Ovary (tissue), 9 donors: Measurements from ENCODE around the gene MSH3. TPM values are rescaled to one million over a fixed set of nuclear protein-coding genes. Genes with fewer than 3 reads are reported as not detected.

ENCODE experiments used
- DNase-seq, 5 donors: peaks; one replicate each; pipeline ENCODE4 v3.0.0-alpha.2; 2019 to 2020
- H3K27ac ChIP-seq, 2 donors: fragments of 200-600 bp; one replicate each; pipeline versions ENCODE4 v1.5.1 to v1.8.0; 2019 to 2022
- H3K27me3 ChIP-seq: fragments of 200-600 bp; one replicate; pipeline ENCODE4 v1.8.0; 2022
- H3K36me3 ChIP-seq: fragments of 200-600 bp; sonication (generic); one replicate; pipeline ENCODE4 v1.5.1; 2019
- H3K4me1 ChIP-seq: one replicate; pipeline ENCODE4 v1.8.1; 2013; ENCODE audit warnings: mild to moderate bottlenecking, moderate library complexity; ENCODE audit not compliant: insufficient read depth
- H3K4me3 ChIP-seq: fragments of 200-600 bp; sonication (generic); one replicate; pipeline ENCODE4 v1.5.1; 2017
- H3K9me3 ChIP-seq, 2 donors: fragments of 200-600 bp in 1 of 2; sonication (generic) in 1 of 2; one replicate each; pipeline versions ENCODE4 v1.5.1 to v1.8.1; 2013 to 2019; ENCODE audit warnings: mild to moderate bottlenecking in 1 of 2, moderate library complexity in 1 of 2
- EP300 ChIP-seq: sonication (generic); formaldehyde crosslinking; IDR thresholded peaks from one replicate; pipeline ENCODE4 v1.6.1; 2017; ENCODE audit warnings: antibody characterized with exemption
- POLR2A ChIP-seq: fragments of 450-650 bp; IDR thresholded peaks from one replicate; pipeline ENCODE4 v1.6.1; 2017; ENCODE audit warnings: antibody characterized with exemption, mild to moderate bottlenecking, moderate library complexity
- WGBS, 3 donors: extraction: QIAGEN DNeasy Blood & Tissue Kit in 1 of 3; methylation state at CpG; one replicate each; pipeline versions ENCODE4 v1.1.5 to v1.1.7; 2013 to 2017; 5-methylcytosine and 5-hydroxymethylcytosine counted together
- intact Hi-C, 4 donors: fragments of 100-400 bp; cut with DNase I; formaldehyde crosslinking; loops; one replicate each; pipeline versions ENCODE4 v1.11.0 to v1.15.1; 2022 to 2023
- polyA plus RNA-seq, 2 donors: library from polyadenylated mRNA; stranded (reverse); fragments of 200-250 nt in 1 of 2; fragments of 350-450 nt in 1 of 2; fragmentation: Illumina TruSeq in 1 of 2; extraction: RNeasy Lipid Tissue Mini Kit (QIAGEN cat#74804) in 1 of 2; gene quantifications; one replicate each; pipeline ENCODE4 v1.2.3, GENCODE V29; 2013 to 2014
- total RNA-seq, 7 donors: library from RNA; depleted of rRNA in 2 of 7; stranded (reverse); fragments of >200 nt in 2 of 7; fragmentation: NEBNext Ultra II Directional in 3 of 7; extraction: Animal tissue kit (Norgen Biotek cat#: 25700) in 3 of 7; gene quantifications; one replicate each; pipeline versions ENCODE4 v1.1.0 to v1.2.4, GENCODE V29; 2016 to 2023
- TF ChIP-seq, protein P1 (sequence below), 3 donors: fragments of 450-650 bp in 2 of 3; fragments of 200-600 bp in 1 of 3; IDR thresholded peaks; one replicate each; pipeline versions ENCODE4 v1.5.1 to v1.8.0; 2016 to 2022; ENCODE audit warnings: antibody characterized with exemption in 3 of 3, mild to moderate bottlenecking in 1 of 3
- donor health status: DM: no; HTN: no; CAD: no; lungs with moderate emphysema.
- donor health status: DM: no; HTN: no; CAD: no.
- donor health status: Bipolar disorder and iron deficiency.
- donor health status: DM: yes; HTN: yes; CAD: no.
- donor health status: DM: no; HTN: no; CAD: no.
- donor health status: DM: yes; HTN: yes; CAD: no.

The MSH3 gene
- total and polyA plus RNA-seq, 9 donors, result 5.1 to 17.0 (median 13.1) TPM

DNA sequence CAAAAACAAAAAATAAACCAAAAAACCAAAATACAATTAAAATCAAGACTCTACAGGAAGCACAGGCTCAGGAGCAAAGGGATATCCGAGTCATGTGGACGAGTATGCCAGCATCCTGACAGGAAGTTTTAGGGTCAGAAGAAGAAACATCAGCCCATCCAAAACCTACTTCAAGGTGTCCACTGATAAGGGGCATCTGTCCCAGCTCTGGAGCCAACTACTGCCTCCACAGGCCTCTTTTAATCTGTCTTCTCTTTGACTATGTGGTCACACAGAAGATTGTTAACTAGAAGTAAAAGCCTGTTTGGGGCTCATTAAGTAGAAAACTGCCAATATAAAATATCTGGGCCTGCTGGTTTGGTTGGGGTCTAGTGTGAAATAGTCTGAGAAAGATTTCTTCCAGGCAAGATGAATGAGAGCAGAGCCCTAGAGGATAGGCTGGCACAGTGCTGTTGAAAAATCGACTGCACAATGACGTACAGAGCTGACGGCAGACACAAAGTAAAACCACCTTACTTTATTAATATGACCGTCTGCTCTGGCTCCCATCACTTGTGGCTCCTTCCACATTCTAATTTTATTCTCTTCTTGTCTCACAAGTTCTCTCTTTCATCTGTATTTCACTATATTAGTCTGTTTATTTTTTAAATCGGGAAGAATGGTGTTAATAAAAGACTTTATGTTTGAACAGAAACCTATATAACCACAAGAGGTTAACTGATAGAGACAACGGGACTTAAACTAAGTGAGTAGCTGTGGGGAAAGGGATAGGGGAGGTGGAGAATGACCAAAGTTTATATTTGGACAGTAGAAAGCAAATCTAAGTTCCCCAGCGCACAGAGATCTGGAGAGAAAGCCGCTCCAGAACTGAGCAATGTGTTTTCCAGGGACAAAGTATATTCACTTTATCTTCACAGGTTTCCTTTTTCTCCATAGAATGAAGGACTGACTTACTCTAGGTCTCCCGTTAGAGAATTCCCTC lies 22.9 kb upstream of the MSH3 start:
- no peak overlapping the region for H3K4me3 ChIP-seq
- TF ChIP-seq POLR2A (no peak), EP300 (no peak)
- TF ChIP-seq, protein P1, sequence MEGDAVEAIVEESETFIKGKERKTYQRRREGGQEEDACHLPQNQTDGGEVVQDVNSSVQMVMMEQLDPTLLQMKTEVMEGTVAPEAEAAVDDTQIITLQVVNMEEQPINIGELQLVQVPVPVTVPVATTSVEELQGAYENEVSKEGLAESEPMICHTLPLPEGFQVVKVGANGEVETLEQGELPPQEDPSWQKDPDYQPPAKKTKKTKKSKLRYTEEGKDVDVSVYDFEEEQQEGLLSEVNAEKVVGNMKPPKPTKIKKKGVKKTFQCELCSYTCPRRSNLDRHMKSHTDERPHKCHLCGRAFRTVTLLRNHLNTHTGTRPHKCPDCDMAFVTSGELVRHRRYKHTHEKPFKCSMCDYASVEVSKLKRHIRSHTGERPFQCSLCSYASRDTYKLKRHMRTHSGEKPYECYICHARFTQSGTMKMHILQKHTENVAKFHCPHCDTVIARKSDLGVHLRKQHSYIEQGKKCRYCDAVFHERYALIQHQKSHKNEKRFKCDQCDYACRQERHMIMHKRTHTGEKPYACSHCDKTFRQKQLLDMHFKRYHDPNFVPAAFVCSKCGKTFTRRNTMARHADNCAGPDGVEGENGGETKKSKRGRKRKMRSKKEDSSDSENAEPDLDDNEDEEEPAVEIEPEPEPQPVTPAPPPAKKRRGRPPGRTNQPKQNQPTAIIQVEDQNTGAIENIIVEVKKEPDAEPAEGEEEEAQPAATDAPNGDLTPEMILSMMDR (IDR thresholded peaks at IDR 0.05), result no peak
- 90 to 94% (median 93%) methylated on average over 11 of the region's 11 CpGs for WGBS, 3 donors

GRCh38 chr5:80632700-80633099 lies 21.8 kb upstream of the MSH3 start:
- Histone ChIP-seq H3K4me1 (no peaks in the 10 kb centered on the region), H3K27me3 (no peaks in the 10 kb centered on the region), H3K36me3 (no peaks in the 10 kb centered on the region), H3K27ac (no peak overlapping the region), H3K9me3 (no peaks in the 10 kb centered on the region), H3K4me3 (no peak overlapping the region)
- 86 to 96% (median 93%) methylated on average over 2 of the region's 2 CpGs for WGBS, 3 donors
- TF ChIP-seq, protein P1 (IDR thresholded peaks at IDR 0.05), result no peak
- TF ChIP-seq EP300 (no peak), POLR2A (no peak)
- intact Hi-C loops, result no loop called here
- no peak for DNase-seq

More for the DNA sequence above, 22.9 kb upstream of the MSH3 start:
- no peak for DNase-seq
- Histone ChIP-seq H3K27ac (no peak overlapping the region), H3K36me3 (no peaks in the 10 kb centered on the region), H3K27me3 (no peaks in the 10 kb centered on the region), H3K4me1 (no peaks in the 10 kb centered on the region), H3K9me3 (no peaks in the 10 kb centered on the region)
- intact Hi-C loops, result no loop called here

GRCh38 chr5:80634193-80634592 lies 20.3 kb upstream of the MSH3 start:
- H3K27ac ChIP-seq, result no peak overlapping the region
- no peak for TF ChIP-seq EP300
- TF ChIP-seq POLR2A, result no peak
- TF ChIP-seq, protein P1 (IDR thresholded peaks at IDR 0.05), result no peak
- no peak for DNase-seq
- H3K9me3 ChIP-seq, result no peaks in the 10 kb centered on the region
- H3K4me1 ChIP-seq, result no peaks in the 10 kb centered on the region
- no peaks in the 10 kb centered on the region for H3K36me3 ChIP-seq
- no peak overlapping the region for H3K4me3 ChIP-seq
- intact Hi-C loops, result no loop called here
- no peaks in the 10 kb centered on the region for H3K27me3 ChIP-seq

GRCh38 chr5:80641353-80641752 lies 13.1 kb upstream of the MSH3 start:
- no peaks in the 10 kb centered on the region for H3K4me1 ChIP-seq
- no peak overlapping the region for H3K4me3 ChIP-seq
- H3K27me3 ChIP-seq, result no peaks in the 10 kb centered on the region
- no peak for DNase-seq
- no peaks in the 10 kb centered on the region for H3K36me3 ChIP-seq
- 94 to 96% (median 94%) methylated on average over 4 of the region's 4 CpGs for WGBS, 3 donors
- intact Hi-C loops, result no loop called here
- no peak overlapping the region for H3K27ac ChIP-seq
- TF ChIP-seq POLR2A (no peak), EP300 (no peak)
- TF ChIP-seq, protein P1 (IDR thresholded peaks at IDR 0.05), result no peak
- H3K9me3 ChIP-seq, result no peaks in the 10 kb centered on the region
